IMR-90 (cell line): ENCODE results near the gene NF2. TPM values are rescaled to one million over a fixed set of nuclear protein-coding genes. Genes with fewer than 3 reads are reported as not detected.

ENCODE experiments used
- ATAC-seq: fragments of 200-7000 bp; cut with Tn5 transposase; 2 replicates; pipeline ENCODE4 v1.9.1; 2020; ENCODE audit warnings: low read depth, mild to moderate bottlenecking, moderate library complexity
- BruUV-seq: library from RNA; stranded (reverse); fragments of 400-500 nt; replicated peaks from 2 replicates; lab custom pipeline; 2021; lab: Mats Ljungman, UMichigan
- CTCF ChIA-PET: fragments of 300-600 bp; formaldehyde crosslinking; extraction: SDS; loops from one replicate; lab custom pipeline; 2021; ENCODE audit warnings: antibody characterized with exemption; lab: Yijun Ruan, JAX
- POLR2A ChIA-PET: fragments of 300-600 bp; sonication (Branson Sonifier 250); formaldehyde crosslinking; loops from one replicate; lab custom pipeline; 2022; ENCODE audit warnings: antibody characterized with exemption; ENCODE audit not compliant: unreplicated experiment; lab: Charles Lee
- DNase-seq: peaks from one replicate; pipeline ENCODE4 v3.0.0; 2013
- H2AFZ ChIP-seq: replicated peaks from 2 replicates; pipeline ENCODE3; 2013; ENCODE audit warnings: low read length, mild to moderate bottlenecking; ENCODE audit not compliant: poor library complexity
- H2AK5ac ChIP-seq: 2 replicates; pipeline ENCODE4 v1.6.1; 2013; ENCODE audit warnings: low read depth, low read length, inconsistent platforms
- H2AK9ac ChIP-seq: replicated peaks from 2 replicates; pipeline ENCODE3; 2013; ENCODE audit warnings: mild to moderate bottlenecking, low read depth, low read length, moderate library complexity; ENCODE audit not compliant: poor library complexity
- H2BK120ac ChIP-seq: 2 replicates; pipeline ENCODE4 v1.6.1; 2013; ENCODE audit warnings: low read depth, low read length, inconsistent platforms
- H2BK15ac ChIP-seq: 3 replicates; pipeline ENCODE4 v1.6.1; 2013; ENCODE audit warnings: low read depth, low read length, inconsistent platforms
- H2BK20ac ChIP-seq: 2 replicates; pipeline ENCODE4 v1.6.1; 2013; ENCODE audit warnings: low read depth, mild to moderate bottlenecking, inconsistent platforms, low read length, moderate library complexity
- H2BK5ac ChIP-seq: 2 replicates; pipeline ENCODE4 v1.6.1; 2013; ENCODE audit warnings: mild to moderate bottlenecking, low read depth, low read length, inconsistent platforms; ENCODE audit not compliant: poor library complexity, severe bottlenecking
- H3K14ac ChIP-seq: replicated peaks from 2 replicates; pipeline ENCODE4 v1.6.1; 2013; ENCODE audit warnings: low read depth, low read length, inconsistent platforms
- H3K18ac ChIP-seq: 2 replicates; pipeline ENCODE4 v1.6.1; 2013; ENCODE audit warnings: low read depth, low read length, control low read depth
- H3K23ac ChIP-seq: 2 replicates; pipeline ENCODE4 v1.6.1; 2013; ENCODE audit warnings: low read depth, low read length, inconsistent platforms
- H3K27ac ChIP-seq: 2 replicates; pipeline ENCODE4 v1.5.1; 2013; ENCODE audit warnings: mild to moderate bottlenecking, control low read depth, low read length; ENCODE audit not compliant: insufficient read depth
- H3K27me3 ChIP-seq: 2 replicates; pipeline ENCODE4 v1.6.1; 2013; ENCODE audit warnings: low read length; ENCODE audit not compliant: control insufficient read depth, insufficient read depth
- H3K36me3 ChIP-seq: 2 replicates; pipeline ENCODE4 v1.6.1; 2013; ENCODE audit warnings: low read length, mixed read lengths; ENCODE audit not compliant: control insufficient read depth, insufficient read depth
- H3K4ac ChIP-seq: 2 replicates; pipeline ENCODE4 v1.6.1; 2013; ENCODE audit warnings: low read depth, low read length, inconsistent platforms
- H3K4me1 ChIP-seq: 2 replicates; pipeline ENCODE4 v1.6.1; 2013; ENCODE audit warnings: low read length, mixed read lengths; ENCODE audit not compliant: control insufficient read depth, insufficient read depth
- H3K4me2 ChIP-seq: 2 replicates; pipeline ENCODE4 v1.6.1; 2013; ENCODE audit warnings: low read depth, mild to moderate bottlenecking, control low read depth, low read length, moderate library complexity
- H3K4me3 ChIP-seq: 2 replicates; pipeline ENCODE4 v1.5.1; 2013; ENCODE audit warnings: low read depth, mild to moderate bottlenecking, control low read depth, low read length, moderate library complexity; ENCODE audit not compliant: insufficient read depth
- H3K56ac ChIP-seq: 2 replicates; pipeline ENCODE4 v1.6.1; 2013; ENCODE audit warnings: low read length, inconsistent platforms; ENCODE audit not compliant: insufficient read depth; ENCODE audit errors: extremely low read depth
- H3K79me1 ChIP-seq, 2 experiments: 2 replicates each; pipeline ENCODE4 v1.6.1; 2013; ENCODE audit warnings: low read length in 2 of 2, inconsistent platforms in 1 of 2, low read depth in 1 of 2
- H3K9ac ChIP-seq: 2 replicates; pipeline ENCODE4 v1.6.1; 2013; ENCODE audit warnings: low read depth, low read length, control low read depth
- H3K9me1 ChIP-seq: 2 replicates; pipeline ENCODE4 v1.6.1; 2013; ENCODE audit warnings: low read length, inconsistent platforms; ENCODE audit not compliant: insufficient read depth
- H3K9me3 ChIP-seq: 2 replicates; pipeline ENCODE4 v1.6.1; 2013; ENCODE audit warnings: low read length; ENCODE audit not compliant: control insufficient read depth, insufficient read depth
- H4K20me1 ChIP-seq: 2 replicates; pipeline ENCODE4 v1.6.1; 2013; ENCODE audit warnings: low read length, inconsistent platforms; ENCODE audit not compliant: insufficient read depth
- H4K5ac ChIP-seq: 2 replicates; pipeline ENCODE4 v1.6.1; 2013; ENCODE audit warnings: mild to moderate bottlenecking, low read depth, low read length, control low read depth
- H4K8ac ChIP-seq, 2 experiments: 2 replicates each; pipeline ENCODE4 v1.6.1; 2013; ENCODE audit warnings: low read depth in 2 of 2, low read length in 2 of 2, control low read depth in 1 of 2, inconsistent platforms in 1 of 2
- H4K91ac ChIP-seq: 2 replicates; pipeline ENCODE4 v1.6.1; 2013; ENCODE audit warnings: low read depth, low read length, inconsistent platforms; ENCODE audit not compliant: insufficient read depth
- BHLHE40 ChIP-seq: fragments of 150-350 bp; IDR thresholded peaks from 2 replicates; pipeline ENCODE4 v1.6.1; 2016; ENCODE audit warnings: mild to moderate bottlenecking, low read depth, low read length
- CEBPB ChIP-seq: IDR thresholded peaks from 2 replicates; pipeline ENCODE4 v1.6.1; 2012; ENCODE audit warnings: low read depth, low read length, improper control_type of control experiment
- CHD1 ChIP-seq: IDR thresholded peaks from 2 replicates; pipeline ENCODE4 v1.6.1; 2012; ENCODE audit warnings: low read depth, low read length, improper control_type of control experiment
- CTCF ChIP-seq: conservative IDR thresholded peaks from 2 replicates; pipeline ENCODE4 v1.5.1; 2012; ENCODE audit warnings: mild to moderate bottlenecking, low read depth, low read length, improper control_type of control experiment
- ELK1 ChIP-seq: fragments of 150-350 bp; IDR thresholded peaks from 2 replicates; pipeline ENCODE4 v1.6.1; 2016; ENCODE audit warnings: low read depth, mild to moderate bottlenecking, low read length, moderate library complexity, borderline replicate concordance
- FOS ChIP-seq: fragments of 150-350 bp; IDR thresholded peaks from 2 replicates; pipeline ENCODE4 v1.6.1; 2016; ENCODE audit warnings: low read depth, low read length
- MAFK ChIP-seq: IDR thresholded peaks from 2 replicates; pipeline ENCODE4 v1.6.1; 2012; ENCODE audit warnings: low read depth, low read length, improper control_type of control experiment
- MAZ ChIP-seq: IDR thresholded peaks from 2 replicates; pipeline ENCODE4 v1.6.1; 2012; ENCODE audit warnings: low read depth, mild to moderate bottlenecking, low read length, improper control_type of control experiment, moderate library complexity, borderline replicate concordance
- MXI1 ChIP-seq: IDR thresholded peaks from 2 replicates; pipeline ENCODE4 v1.6.1; 2012; ENCODE audit warnings: low read depth, mild to moderate bottlenecking, low read length, moderate library complexity, borderline replicate concordance
- NFE2L2 ChIP-seq: fragments of 150-350 bp; IDR thresholded peaks from 2 replicates; pipeline ENCODE4 v1.6.1; 2016; ENCODE audit warnings: low read depth, mild to moderate bottlenecking, low read length
- POLR2A ChIP-seq: IDR thresholded peaks from 2 replicates; pipeline ENCODE4 v1.6.1; 2012; ENCODE audit warnings: mild to moderate bottlenecking, low read depth, low read length
- RAD21 ChIP-seq: IDR thresholded peaks from 2 replicates; pipeline ENCODE4 v1.6.1; 2012; ENCODE audit warnings: low read length, improper control_type of control experiment
- RCOR1 ChIP-seq: IDR thresholded peaks from 2 replicates; pipeline ENCODE4 v1.6.1; 2012; ENCODE audit warnings: mild to moderate bottlenecking, low read length, improper control_type of control experiment; ENCODE audit not compliant: insufficient replicate concordance
- RFX5 ChIP-seq: IDR thresholded peaks from 2 replicates; pipeline ENCODE4 v1.8.0; 2012; ENCODE audit warnings: low read depth, mild to moderate bottlenecking, low read length, moderate library complexity
- SMC3 ChIP-seq: fragments of 150-350 bp; IDR thresholded peaks from 2 replicates; pipeline ENCODE4 v1.6.1; 2016; ENCODE audit warnings: low read depth, mild to moderate bottlenecking, antibody characterized with exemption, low read length, moderate library complexity
- USF2 ChIP-seq: fragments of 150-350 bp; IDR thresholded peaks from 2 replicates; pipeline ENCODE4 v1.6.1; 2017; ENCODE audit warnings: mild to moderate bottlenecking, antibody characterized with exemption, low read length, low read depth
- WGBS, 2 experiments: methylation state at CpG; one replicate each; pipeline versions ENCODE4 v1.1.5 to v1.1.7; 2013; ENCODE audit warnings: missing lambda C conversion rate in 2 of 2; ENCODE audit not compliant: insufficient read length in 1 of 2; ENCODE audit errors: extremely low coverage in 2 of 2; 5-methylcytosine and 5-hydroxymethylcytosine counted together
- dilution Hi-C: fragments of 300-500 bp; cut with HindIII; formaldehyde crosslinking; loops from one replicate; pipeline ENCODE4 v1.14.3; 2018; ENCODE audit warnings: low sequenced_read_pairs; ENCODE audit not compliant: unreplicated experiment
- in situ Hi-C: fragments of 300-500 bp; cut with MboI; formaldehyde crosslinking; loops from 3 replicates; pipeline ENCODE4 v1.14.3; 2019; ENCODE audit warnings: low sequenced_read_pairs, inconsistent platforms, mixed read lengths
- intact Hi-C: fragments of 100-400 bp; cut with micrococcal nuclease; formaldehyde crosslinking; loops from 2 replicates; pipeline ENCODE4 v1.10.0; 2022
- polyA plus RNA-seq, 3 experiments: library from polyadenylated mRNA; depleted of rRNA; stranded (reverse); fragments of >200 nt; gene quantifications; 2 replicates each; pipeline ENCODE4 v1.2.3, GENCODE V29; 2012; ENCODE audit warnings: low replicate concordance in 1 of 3
- total RNA-seq: library from RNA; depleted of rRNA; stranded (reverse); fragments of >200 nt; gene quantifications from 2 replicates; pipeline ENCODE4 v1.2.3, GENCODE V29; 2012

Gene NF2
- total and polyA plus RNA-seq, 2 of the 4 experiments (the other 2 are of a cell fraction), result 59.0 to 151 TPM

GRCh38 chr22:29738118-29738815, 134.8 kb downstream of the NF2 start:
- Histone ChIP-seq H3K4me3 (no peak overlapping the region), H4K91ac (no peak overlapping the region), H3K9me1 (no peaks in the 10 kb centered on the region), H2AFZ (no peak overlapping the region), H4K8ac (no peak overlapping the region), H3K23ac (no peak overlapping the region), H3K56ac (no peak overlapping the region), H4K20me1 (no peaks in the 10 kb centered on the region), H3K9me3 (no peaks in the 10 kb centered on the region), H2BK5ac (no peak overlapping the region), H3K79me1 (no peaks in the 10 kb centered on the region), H3K4me2 (no peak overlapping the region), H2BK15ac (no peak overlapping the region), H2AK5ac (no peak overlapping the region), H4K5ac (no peak overlapping the region), H3K4me1 (no peaks in the 10 kb centered on the region), H3K4ac (no peak overlapping the region), H3K18ac (no peak overlapping the region), H3K9ac (no peak overlapping the region), H2BK120ac (no peak overlapping the region), H2BK20ac (no peak overlapping the region), H3K27ac (no peak overlapping the region), H3K27me3 (no peaks in the 10 kb centered on the region), H3K14ac (no peak overlapping the region), H3K36me3 (peaks cover 16% of the 10 kb centered on the region), H2AK9ac (no peak overlapping the region)
- in situ Hi-C loops (no loop called here), dilution Hi-C loops (no loop called here), intact Hi-C loops (no loop called here)
- CTCF ChIA-PET, result no interaction called here
- TF ChIP-seq CHD1, result no peak
- no peak for TF ChIP-seq BHLHE40
- no peak for TF ChIP-seq ELK1
- no peak for TF ChIP-seq SMC3
- TF ChIP-seq USF2, result no peak
- no peak for TF ChIP-seq RFX5
- no peak for TF ChIP-seq RCOR1
- no peak for TF ChIP-seq MAZ
- no peak for TF ChIP-seq FOS
- TF ChIP-seq RAD21, result no peak
- no peak for TF ChIP-seq POLR2A
- no peak for TF ChIP-seq MAFK
- TF ChIP-seq MXI1, result no peak
- no peak for TF ChIP-seq CTCF
- TF ChIP-seq CEBPB, result no peak
- no peak for TF ChIP-seq NFE2L2
- BruUV-seq, result no TSS peak
- DNase-seq (no peak), ATAC-seq (no peak)
- WGBS, 2 experiments, result 79% methylated on average over 4 of the region's 15 CpGs; no CpG with 5 or more reads in 1 of the 2 experiments
- POLR2A ChIA-PET, result no interaction called here
